ENCODE measurements around the gene TWF2.

Gene TWF2

GRCh38 chr3:52211268-52211891 lies 27.6 kb downstream of the TWF2 start:
- no peaks in the 10 kb centered on the region for H3K27me3 ChIP-seq (ENCODE audit: control insufficient read depth, insufficient read depth, low read length)
- H3K4me3 ChIP-seq (ENCODE audit: low read depth, low read length) = no peak overlapping the region
- no peak overlapping the region for H2AFZ ChIP-seq
- no peaks in the 10 kb centered on the region for H3K79me2 ChIP-seq
- H3K4me1 ChIP-seq = no peaks in the 10 kb centered on the region
- H3K9ac ChIP-seq = no peak overlapping the region
- H3K9me3 ChIP-seq (ENCODE audit: control insufficient read depth, low read length) = no peaks in the 10 kb centered on the region
- no peak overlapping the region for H3K27ac ChIP-seq
- H3K36me3 ChIP-seq (ENCODE audit: control insufficient read depth, insufficient read depth, low read length) = no peaks in the 10 kb centered on the region
- no peak overlapping the region for H3K4me2 ChIP-seq (ENCODE audit: low read length)
- TF ChIP-seq CTCF (IDR thresholded peaks at IDR 0.05) = no peak

GRCh38 chr3:52210550-52211046 lies 28.4 kb downstream of the TWF2 start:
- H3K9me3 ChIP-seq (ENCODE audit: control insufficient read depth, low read length) = no peaks in the 10 kb centered on the region
- no peaks in the 10 kb centered on the region for H3K79me2 ChIP-seq
- H3K27ac ChIP-seq = no peak overlapping the region
- no peak overlapping the region for H3K9ac ChIP-seq
- no peaks in the 10 kb centered on the region for H3K27me3 ChIP-seq (ENCODE audit: control insufficient read depth, insufficient read depth, low read length)
- no peaks in the 10 kb centered on the region for H3K4me1 ChIP-seq
- no peak overlapping the region for H3K4me2 ChIP-seq (ENCODE audit: low read length)
- no peak for TF ChIP-seq CTCF (IDR thresholded peaks at IDR 0.05)
- no peak overlapping the region for H3K4me3 ChIP-seq (ENCODE audit: low read depth, low read length)
- H3K36me3 ChIP-seq (ENCODE audit: control insufficient read depth, insufficient read depth, low read length) = no peaks in the 10 kb centered on the region
- no peak overlapping the region for H2AFZ ChIP-seq

- Histone ChIP-seq H2AFZ (no peak overlapping the region), H3K27ac (no peak overlapping the region), H3K79me2 (no peaks in the 10 kb centered on the region), H3K9me3 (ENCODE audit: control insufficient read depth, low read length) (no peaks in the 10 kb centered on the region), H3K4me1 (no peaks in the 10 kb centered on the region), H3K27me3 (ENCODE audit: control insufficient read depth, insufficient read depth, low read length) (no peaks in the 10 kb centered on the region), H3K4me3 (ENCODE audit: low read depth, low read length) (no peak overlapping the region), H3K36me3 (ENCODE audit: control insufficient read depth, insufficient read depth, low read length) (no peaks in the 10 kb centered on the region), H3K9ac (no peak overlapping the region), H3K4me2 (ENCODE audit: low read length) (no peak overlapping the region)
- TF ChIP-seq CTCF (IDR thresholded peaks at IDR 0.05) = no peak
Observed at GRCh38 chr3:52210037-52210436, 28.9 kb downstream of the TWF2 start.

- H2AFZ ChIP-seq = no peak overlapping the region
- no peaks in the 10 kb centered on the region for H3K27me3 ChIP-seq (ENCODE audit: control insufficient read depth, insufficient read depth, low read length)
- H3K79me2 ChIP-seq = no peaks in the 10 kb centered on the region
- H3K4me1 ChIP-seq = no peaks in the 10 kb centered on the region
- H3K27ac ChIP-seq = no peak overlapping the region
- no peak overlapping the region for H3K4me2 ChIP-seq (ENCODE audit: low read length)
- H3K9me3 ChIP-seq (ENCODE audit: control insufficient read depth, low read length) = no peaks in the 10 kb centered on the region
- no peak for TF ChIP-seq CTCF (IDR thresholded peaks at IDR 0.05)
- H3K4me3 ChIP-seq (ENCODE audit: low read depth, low read length) = no peak overlapping the region
- no peak overlapping the region for H3K9ac ChIP-seq
- no peaks in the 10 kb centered on the region for H3K36me3 ChIP-seq (ENCODE audit: control insufficient read depth, insufficient read depth, low read length)
Observed at GRCh38 chr3:52208556-52208955, 30.4 kb downstream of the TWF2 start.

GRCh38 chr3:52205727-52206372 lies 33.1 kb downstream of the TWF2 start:
- Histone ChIP-seq H3K27ac (no peak overlapping the region), H3K36me3 (ENCODE audit: control insufficient read depth, insufficient read depth, low read length) (no peaks in the 10 kb centered on the region), H3K4me1 (no peaks in the 10 kb centered on the region)

More at GRCh38 chr3:52205727-52206372, 33.1 kb downstream of the TWF2 start:
- Histone ChIP-seq H3K4me2 (ENCODE audit: low read length) (no peak overlapping the region), H3K27me3 (ENCODE audit: control insufficient read depth, insufficient read depth, low read length) (no peaks in the 10 kb centered on the region), H3K79me2 (no peaks in the 10 kb centered on the region), H2AFZ (no peak overlapping the region), H3K9me3 (ENCODE audit: control insufficient read depth, low read length) (no peaks in the 10 kb centered on the region), H3K4me3 (ENCODE audit: low read depth, low read length) (no peak overlapping the region), H3K9ac (no peak overlapping the region)
- TF ChIP-seq CTCF (IDR thresholded peaks at IDR 0.05) = no peak
